Heart left ventricle (tissue), 13 donors: ENCODE data around the gene C22orf15.

Source experiments
- POLR2A ChIP-seq, 2 donors: fragments of 450-650 bp; IDR thresholded peaks; one replicate each; pipeline ENCODE4 v1.6.1; 2017; ENCODE audit warnings: antibody characterized with exemption in 2 of 2, mild to moderate bottlenecking in 2 of 2, moderate library complexity in 2 of 2
- TF ChIP-seq, protein P1 (sequence below), 12 donors: fragments of 200-600 bp; sonication (generic) in 4 of 12; IDR thresholded peaks; one replicate each; pipeline versions ENCODE4 v1.5.0 to v1.8.0; 2018 to 2022; ENCODE audit warnings: antibody characterized with exemption in 12 of 12, mild to moderate bottlenecking in 5 of 12
- donor health status: ischemic (EF 13 %, LVEDD 7.1; RV severe dilation, severe dysfunction).
- donor health status: DM: no; HTN: yes; CAD: no.
- donor health status: DM: no; HTN: no; CAD: no.
- donor health status: ischemic (EF 25% LVEDD 6.9; RV normal size, moderate dysfunction).
- donor health status: ischemic (EF 25% LVEDD 5.7; RV mildly dilated, moderate dysfunction).
- donor health status: ischemic (EF 35%, LVEDD 5.7; RV mildly dilated, moderate dysfunction).
- donor health status: nonischemic (EF 11% LVEDD 7.7; RV severe dilation, severe dysfunction).
- donor health status: DM: yes; HTN: yes; CAD: no.
- donor health status: PGD.
- donor health status: ischemic (EF 29% LVEDD 5.4; RV normal size, mild dysfunction).
- donor health status: nonischemic (EF 23%, LVEDD 6.1; RV moderate dilation, normal function).

DNA sequence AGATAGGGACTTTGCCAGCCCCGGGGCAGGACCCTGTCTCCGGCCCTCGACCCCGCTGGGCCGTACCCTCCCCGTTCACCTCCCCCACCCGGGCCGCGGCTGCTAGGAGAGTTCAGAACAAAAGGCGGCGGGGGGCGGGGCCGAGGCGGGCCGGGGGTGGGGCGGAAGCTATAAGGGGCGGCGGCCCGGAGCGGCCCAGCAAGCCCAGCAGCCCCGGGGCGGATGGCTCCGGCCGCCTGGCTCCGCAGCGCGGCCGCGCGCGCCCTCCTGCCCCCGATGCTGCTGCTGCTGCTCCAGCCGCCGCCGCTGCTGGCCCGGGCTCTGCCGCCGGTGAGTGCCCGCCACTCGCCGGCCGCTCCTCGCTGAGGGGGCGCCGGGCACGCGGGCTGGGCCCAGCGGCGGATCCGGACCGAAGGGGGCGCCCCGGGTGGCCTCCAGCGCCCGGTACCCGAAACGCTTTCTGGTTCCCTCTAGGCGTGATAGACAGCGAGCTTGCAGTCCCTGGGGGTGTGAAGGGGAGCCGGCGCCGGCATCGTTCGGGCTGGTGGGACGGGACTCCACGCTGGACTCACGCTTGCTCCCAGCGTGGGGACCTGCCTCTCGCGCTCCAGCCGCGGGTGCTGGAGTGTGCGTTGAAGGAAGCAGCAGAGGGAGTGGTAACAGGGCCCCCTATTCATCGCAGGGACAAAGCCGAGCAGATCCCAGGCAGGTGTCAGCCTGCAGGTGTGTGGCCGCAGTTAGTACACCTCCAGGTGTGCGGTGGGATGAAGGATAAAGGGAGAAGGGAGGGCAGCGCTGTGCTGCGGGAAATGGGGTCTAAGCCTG lies 10.1 kb downstream of the C22orf15 start, which contains the start of gene MMP11:
- TF ChIP-seq, protein P1, sequence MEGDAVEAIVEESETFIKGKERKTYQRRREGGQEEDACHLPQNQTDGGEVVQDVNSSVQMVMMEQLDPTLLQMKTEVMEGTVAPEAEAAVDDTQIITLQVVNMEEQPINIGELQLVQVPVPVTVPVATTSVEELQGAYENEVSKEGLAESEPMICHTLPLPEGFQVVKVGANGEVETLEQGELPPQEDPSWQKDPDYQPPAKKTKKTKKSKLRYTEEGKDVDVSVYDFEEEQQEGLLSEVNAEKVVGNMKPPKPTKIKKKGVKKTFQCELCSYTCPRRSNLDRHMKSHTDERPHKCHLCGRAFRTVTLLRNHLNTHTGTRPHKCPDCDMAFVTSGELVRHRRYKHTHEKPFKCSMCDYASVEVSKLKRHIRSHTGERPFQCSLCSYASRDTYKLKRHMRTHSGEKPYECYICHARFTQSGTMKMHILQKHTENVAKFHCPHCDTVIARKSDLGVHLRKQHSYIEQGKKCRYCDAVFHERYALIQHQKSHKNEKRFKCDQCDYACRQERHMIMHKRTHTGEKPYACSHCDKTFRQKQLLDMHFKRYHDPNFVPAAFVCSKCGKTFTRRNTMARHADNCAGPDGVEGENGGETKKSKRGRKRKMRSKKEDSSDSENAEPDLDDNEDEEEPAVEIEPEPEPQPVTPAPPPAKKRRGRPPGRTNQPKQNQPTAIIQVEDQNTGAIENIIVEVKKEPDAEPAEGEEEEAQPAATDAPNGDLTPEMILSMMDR (IDR thresholded peaks at IDR 0.05) = peak in 6 of 12 donors; percentile 8 to 30 (median 14)
- TF ChIP-seq POLR2A (IDR thresholded peaks at IDR 0.05) = no peak
